Hematopoietic multipotent progenitor cell treated with erythropoietin and hydrocortisone succinate and interleukin-3 and kit ligand, for 17 days (in vitro differentiated cells): ENCODE data around the gene CFAP107.
"Not testable (repeated sequence)": the region's sequence is repeated elsewhere in the genome, so short reads cannot be mapped to it uniquely, and the experiment has no call there.

ENCODE experiments used
- DNase-seq: peaks from one replicate; pipeline ENCODE4 v3.0.0-alpha.2; 2015; ENCODE audit warnings: low spot score

CFAP107 gene

GRCh38 chr1:12745992-12746323 lies at the start of gene CFAP107:
TSS of gene CFAP107 (plus strand) at chr1:12746200. CDS start at chr1:12746431, 231 bp downstream.
- no peak for DNase-seq

DNA sequence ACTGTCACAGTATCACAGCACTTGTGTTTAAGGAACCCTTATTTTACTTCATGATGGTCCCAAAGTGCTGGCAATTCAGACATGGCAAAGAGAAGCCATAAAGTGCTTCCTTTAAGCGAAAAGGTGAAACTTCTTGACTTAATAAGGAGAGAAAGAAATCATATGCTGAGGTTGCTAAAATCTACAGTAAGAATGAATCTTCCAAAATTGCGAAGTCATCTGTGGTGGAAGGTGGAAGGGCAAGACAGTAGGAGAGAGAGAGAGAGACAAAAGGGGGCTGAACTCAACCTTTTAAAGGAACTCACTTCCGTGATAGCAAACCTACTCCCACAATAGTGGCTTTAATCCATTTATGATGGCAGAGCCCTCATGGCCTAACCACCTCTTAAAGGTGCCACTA lies 49.3 kb upstream of the CFAP107 start:
- no peak for DNase-seq

DNA sequence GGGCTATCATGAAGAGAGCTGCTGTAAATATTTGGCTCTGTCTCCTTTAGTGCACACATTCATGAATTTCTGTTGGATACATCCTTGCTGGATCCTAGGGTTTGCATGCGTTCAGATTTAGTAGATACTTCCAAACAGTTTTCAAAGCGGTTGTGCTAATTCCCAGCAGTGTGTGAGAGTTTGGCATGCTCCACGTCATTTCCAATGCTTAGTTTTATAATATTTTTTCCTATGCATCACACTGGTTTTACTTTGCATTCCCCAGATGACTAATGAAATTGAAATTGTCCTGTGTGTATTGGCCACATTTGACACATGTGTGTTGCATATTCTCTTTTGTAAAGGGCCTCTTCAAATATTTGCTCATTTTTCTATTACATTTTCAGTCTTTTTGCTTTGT lies 48.6 kb upstream of the CFAP107 start:
- DNase-seq = no peak

GRCh38 chr1:12703821-12704451 lies 42.1 kb upstream of the CFAP107 start:
- no peak for DNase-seq

GRCh38 chr1:12706061-12706460 lies 39.9 kb upstream of the CFAP107 start:
- DNase-seq = no peak

GRCh38 chr1:12708396-12709090 lies 37.5 kb upstream of the CFAP107 start:
- no peak for DNase-seq

DNA sequence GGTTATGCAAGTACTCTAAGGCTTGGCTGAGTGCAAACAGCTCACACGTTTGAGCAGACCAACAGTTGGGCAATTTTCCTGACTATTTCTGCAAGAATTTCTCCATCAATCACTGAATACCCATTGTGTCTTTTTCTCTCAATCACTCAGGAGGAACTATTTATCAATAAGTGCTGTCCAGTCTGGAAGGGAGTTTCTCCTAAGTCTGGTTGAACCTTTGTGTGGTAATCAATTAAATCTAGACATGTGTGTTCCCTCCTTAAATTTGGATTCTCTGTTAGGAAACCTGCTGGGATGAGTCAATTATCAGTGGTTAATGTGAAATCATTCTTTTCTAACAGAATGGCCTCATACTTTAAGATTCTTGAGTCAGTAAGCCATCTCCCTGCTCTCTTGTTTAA lies 36.9 kb upstream of the CFAP107 start:
- no peak for DNase-seq

GRCh38 chr1:12709696-12710095 lies 36.3 kb upstream of the CFAP107 start:
- no peak for DNase-seq

DNA sequence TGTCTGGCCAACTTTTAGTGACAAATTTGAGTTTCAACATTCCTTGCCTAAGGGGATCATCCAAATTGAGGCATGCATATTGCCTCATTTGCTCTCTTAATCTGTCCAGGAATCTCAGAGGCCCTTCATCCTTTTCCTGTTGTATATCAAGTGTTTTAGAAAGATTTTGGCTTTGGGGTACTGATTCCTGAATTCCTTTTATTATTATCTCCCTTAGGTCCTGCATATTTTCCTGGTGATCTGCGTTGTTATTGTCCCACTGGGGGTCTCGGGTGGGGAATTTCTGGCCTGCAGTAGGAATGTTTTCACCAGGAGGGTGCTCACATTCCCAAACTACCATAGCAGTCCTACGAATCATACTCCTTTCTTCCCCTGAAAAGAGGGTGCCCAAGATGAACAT lies 34.5 kb upstream of the CFAP107 start:
- no peak for DNase-seq

GRCh38 chr1:12712076-12712475 lies 33.9 kb upstream of the CFAP107 start:
- no peak for DNase-seq

DNA sequence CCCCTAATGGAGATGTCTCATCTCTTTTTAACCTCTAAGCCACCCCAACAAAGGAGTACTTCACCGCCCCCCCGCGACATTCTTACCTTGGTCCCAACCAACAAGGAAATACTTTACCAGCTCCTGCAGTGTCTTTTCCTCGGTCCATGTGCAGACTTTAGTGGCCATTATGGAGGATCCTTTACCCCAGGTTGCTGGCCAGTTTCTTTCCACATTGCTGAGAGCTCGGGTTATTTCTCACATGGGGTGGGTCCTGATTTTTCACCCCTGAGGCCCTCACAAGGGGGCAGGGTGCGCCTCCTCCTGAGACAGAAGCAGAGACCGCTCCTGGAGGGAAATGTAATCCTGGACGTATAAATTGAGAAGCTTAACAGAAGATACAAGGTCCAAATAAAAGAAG lies 33.1 kb upstream of the CFAP107 start:
- no peak for DNase-seq

GRCh38 chr1:12713651-12714050 lies 32.3 kb upstream of the CFAP107 start:
- DNase-seq = not testable (repeated sequence)

DNA sequence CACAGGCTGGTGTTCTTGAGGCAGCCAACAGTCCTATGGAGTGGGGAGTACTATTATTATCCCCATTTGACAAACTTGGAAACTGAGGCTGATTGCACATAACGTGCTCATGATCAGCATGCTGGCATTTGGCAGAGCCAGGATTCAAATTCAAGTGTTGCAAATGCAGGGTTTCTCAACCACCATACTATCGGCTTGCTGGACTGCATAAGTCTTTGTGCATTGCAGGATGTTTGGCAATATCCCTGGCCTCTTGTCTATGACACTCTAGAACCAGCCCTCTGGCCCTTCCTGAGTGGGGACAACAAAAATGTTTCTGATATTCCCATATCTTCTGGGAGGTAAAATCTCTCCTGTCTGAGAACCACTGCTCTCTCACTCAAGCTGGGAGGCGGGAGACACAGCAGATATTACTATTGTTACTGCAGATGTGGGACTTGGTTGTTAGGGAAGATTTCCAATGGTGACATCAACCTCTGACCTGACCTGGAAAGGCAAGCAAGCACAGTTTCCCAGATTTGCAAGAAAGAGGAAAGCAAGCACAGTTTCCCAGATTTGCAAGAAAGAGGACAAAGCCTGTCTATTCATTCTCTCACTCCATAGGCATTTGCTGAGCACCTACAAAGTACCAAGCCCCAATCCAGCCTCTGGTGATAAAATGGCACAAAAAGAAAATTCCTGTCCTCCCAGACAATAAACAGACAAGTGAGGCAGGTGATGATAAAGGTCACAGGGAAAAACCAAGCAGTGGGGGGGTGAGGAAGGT lies 31.1 kb upstream of the CFAP107 start:
- no peak for DNase-seq

DNA sequence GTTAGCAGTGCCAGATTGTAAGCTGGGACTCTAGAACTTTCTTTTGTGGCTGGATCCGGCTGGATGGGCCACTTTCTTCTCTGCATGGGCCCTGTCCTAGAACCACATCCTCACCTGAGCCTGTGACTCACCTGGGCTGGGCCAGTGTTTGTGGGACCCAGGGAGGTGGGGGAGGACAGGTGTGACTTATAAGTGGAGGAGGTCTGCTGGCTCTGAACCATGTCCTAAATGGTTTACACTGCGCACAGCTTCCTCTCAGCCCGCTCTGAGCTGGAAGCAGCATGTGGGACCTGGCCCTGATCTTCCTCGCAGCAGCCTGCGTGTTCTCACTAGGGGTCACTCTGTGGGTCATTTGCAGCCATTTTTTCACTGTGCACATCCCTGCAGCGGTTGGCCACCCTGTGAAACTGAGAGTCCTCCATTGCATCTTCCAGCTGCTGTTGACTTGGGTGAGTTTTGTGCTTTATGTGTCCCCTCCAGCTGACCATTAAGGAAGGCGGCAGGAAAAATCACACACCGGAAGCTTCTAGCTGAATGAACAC lies 30.0 kb upstream of the CFAP107 start, which contains the start of gene AADACL3:
Gene AADACL3, plus strand, starts transcription at position 215 of the 542 bp plus-strand sequence. Its CDS starts 67 bp downstream, at position 282.
- DNase-seq = no peak

GRCh38 chr1:12717301-12717838 lies 28.6 kb upstream of the CFAP107 start:
- DNase-seq = no peak

- no peak for DNase-seq
These were observed 23.4 kb upstream of the CFAP107 start for GRCh38 chr1:12722626-12723025.

DNA sequence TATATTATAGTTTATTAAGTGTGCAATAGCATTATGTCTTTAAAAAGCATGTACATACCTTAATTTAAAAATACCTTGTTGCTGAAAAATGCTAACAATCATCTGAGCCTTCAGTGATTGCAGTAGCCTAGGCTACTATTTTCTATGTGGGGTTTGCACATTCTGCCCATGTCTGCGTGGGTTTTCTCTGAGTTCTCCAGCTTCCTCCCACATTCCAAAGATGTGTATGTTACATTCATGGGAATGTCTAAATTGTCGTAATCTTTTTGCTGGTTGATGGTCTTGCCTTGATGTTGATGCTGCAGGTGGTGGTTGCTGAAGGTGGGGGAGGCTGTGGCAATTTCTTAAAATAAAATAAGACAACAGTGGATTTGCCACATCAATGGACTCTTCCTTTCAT lies 17.6 kb upstream of the CFAP107 start:
- no peak for DNase-seq

DNA sequence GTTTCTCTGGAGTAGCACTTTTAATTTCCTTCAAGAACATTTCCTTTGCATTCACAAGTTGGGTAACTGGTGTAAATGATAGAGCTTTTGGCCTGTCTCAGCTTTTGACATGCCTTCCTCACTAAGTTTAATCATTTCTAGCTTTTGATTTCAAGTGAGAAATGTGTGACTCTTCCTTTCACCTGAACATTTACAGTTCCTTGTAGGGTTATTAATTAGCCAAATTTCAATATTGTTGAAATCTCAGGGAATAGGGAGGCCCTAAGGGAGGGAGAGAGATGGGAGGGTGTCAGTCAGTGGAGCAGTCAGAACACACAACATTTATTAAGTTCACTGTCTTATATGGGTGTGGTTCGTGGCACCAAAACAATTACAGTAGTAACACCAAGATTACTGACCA lies 15.8 kb upstream of the CFAP107 start:
- DNase-seq = no peak

GRCh38 chr1:12731084-12731483 lies 14.9 kb upstream of the CFAP107 start:
- DNase-seq = not testable (repeated sequence)

- no peak for DNase-seq
These were observed 11.3 kb upstream of the CFAP107 start for GRCh38 chr1:12734651-12735050.

DNA sequence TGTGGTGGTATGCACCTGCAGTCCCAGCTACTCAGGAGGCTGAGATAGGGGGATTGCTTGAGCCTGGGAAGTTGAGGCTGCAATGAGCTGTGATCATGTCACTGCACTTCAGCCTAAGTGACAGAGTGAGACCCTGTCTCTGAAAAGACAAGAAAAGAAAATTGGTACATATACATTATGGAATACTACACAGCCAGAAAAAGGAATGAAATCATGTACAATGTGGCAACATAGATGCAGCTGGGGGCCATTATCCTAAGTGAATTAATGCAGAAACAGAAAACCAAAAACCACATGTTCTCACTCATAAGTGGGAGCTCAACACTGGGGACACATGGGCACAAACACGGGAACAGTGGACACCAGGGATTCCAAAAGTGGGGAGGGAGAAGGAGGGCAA lies 7.1 kb upstream of the CFAP107 start:
- DNase-seq = no peak

- DNase-seq = no peak
These were observed 6.4 kb upstream of the CFAP107 start for GRCh38 chr1:12739613-12740012.

- no peak for DNase-seq
These were observed 4.1 kb upstream of the CFAP107 start for GRCh38 chr1:12741946-12742345.
